GM19351 (cell line): ENCODE measurements around the gene BMPER.

Source experiments
- ATAC-seq: cut with Tn5 transposase; IDR thresholded peaks from one replicate; pipeline ENCODE4 v1.9.1; 2021; ENCODE audit warnings: mild to moderate bottlenecking, moderate library complexity; ENCODE audit not compliant: unreplicated experiment

The BMPER gene

DNA sequence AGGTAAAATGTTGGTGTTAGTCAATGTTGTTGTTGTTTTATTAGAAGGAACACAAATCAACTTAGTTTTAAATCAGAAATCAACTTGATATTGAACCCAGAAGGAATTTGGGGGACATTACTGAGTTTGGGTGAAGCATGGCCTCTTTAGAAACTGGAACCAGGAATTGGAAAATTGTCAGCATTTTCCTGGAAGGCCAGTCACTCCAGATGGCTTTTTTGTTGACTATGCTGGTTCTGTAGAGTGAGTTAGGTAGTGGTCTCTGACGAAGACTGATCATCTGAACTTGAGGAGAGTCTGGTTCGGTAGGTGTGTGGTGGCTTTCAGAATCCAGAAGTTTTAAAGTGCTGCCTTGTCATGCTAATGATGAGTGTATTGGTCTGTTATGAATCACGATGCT lies 111.5 kb downstream of the BMPER start:
- ATAC-seq: no peak

- no peak for ATAC-seq
Measured at GRCh38 chr7:34019301-34019790, 114.0 kb downstream of the BMPER start.

GRCh38 chr7:34022626-34023025 lies 117.3 kb downstream of the BMPER start:
- ATAC-seq: no peak

DNA sequence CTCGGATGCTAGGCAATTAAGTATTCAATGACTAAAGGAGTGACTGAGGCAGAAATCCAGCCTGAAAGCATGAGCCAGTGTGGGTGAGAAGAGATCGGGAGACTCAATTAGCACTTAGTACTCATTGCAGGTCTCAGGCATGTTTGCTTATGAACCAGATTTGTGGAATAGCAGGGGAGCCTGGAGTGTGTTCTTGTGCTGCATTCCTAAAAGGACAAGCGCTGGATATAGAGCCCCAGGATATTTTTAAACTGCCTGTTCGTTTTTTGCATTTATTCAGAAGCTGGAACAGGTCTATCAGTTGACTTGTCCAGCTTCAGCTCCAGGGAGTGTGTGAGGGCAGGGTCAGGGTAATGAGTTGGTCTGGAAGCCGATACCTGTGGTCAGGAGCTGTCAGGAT lies 120.3 kb downstream of the BMPER start:
- ATAC-seq: no peak

GRCh38 chr7:34026481-34027190 lies 121.3 kb downstream of the BMPER start:
- no peak for ATAC-seq

GRCh38 chr7:34031156-34031555 lies 125.8 kb downstream of the BMPER start:
- no peak for ATAC-seq

- no peak for ATAC-seq
Measured at GRCh38 chr7:34034728-34035127, 129.4 kb downstream of the BMPER start.

- no peak for ATAC-seq
Measured at GRCh38 chr7:34036051-34036920, 130.9 kb downstream of the BMPER start.

- no peak for ATAC-seq
Measured at GRCh38 chr7:34036972-34037792, 131.8 kb downstream of the BMPER start.

DNA sequence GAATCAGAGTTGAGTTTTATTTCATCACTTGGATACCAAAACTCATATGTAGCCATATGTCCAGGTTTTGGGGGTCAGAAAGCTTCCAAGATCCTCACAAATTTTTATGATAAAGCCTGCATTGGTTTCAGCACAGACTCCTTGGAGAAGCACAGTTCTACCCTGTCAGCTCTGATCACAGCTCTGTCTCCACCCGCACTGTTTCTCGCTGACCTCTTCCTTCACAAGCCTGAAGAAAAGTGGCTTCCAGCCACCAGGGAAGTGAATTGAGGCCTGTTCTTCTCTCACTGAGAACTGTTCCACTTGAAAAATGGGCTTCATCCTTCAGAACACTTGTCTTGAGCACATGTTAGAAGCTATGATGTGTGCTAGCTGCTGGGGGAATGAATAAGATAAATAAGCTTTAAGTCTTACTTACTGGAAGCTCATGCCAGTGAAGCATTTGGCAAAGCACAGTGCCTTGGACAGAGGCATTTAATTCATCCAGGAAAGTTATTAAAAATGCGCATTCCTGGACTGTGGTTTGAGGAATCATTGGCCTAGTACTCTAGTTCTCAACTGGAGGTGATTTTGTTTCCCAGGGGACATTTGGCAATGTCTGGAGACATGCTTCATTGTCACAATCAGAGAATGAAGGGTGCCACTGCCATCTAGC lies 133.6 kb downstream of the BMPER start:
- no peak for ATAC-seq

DNA sequence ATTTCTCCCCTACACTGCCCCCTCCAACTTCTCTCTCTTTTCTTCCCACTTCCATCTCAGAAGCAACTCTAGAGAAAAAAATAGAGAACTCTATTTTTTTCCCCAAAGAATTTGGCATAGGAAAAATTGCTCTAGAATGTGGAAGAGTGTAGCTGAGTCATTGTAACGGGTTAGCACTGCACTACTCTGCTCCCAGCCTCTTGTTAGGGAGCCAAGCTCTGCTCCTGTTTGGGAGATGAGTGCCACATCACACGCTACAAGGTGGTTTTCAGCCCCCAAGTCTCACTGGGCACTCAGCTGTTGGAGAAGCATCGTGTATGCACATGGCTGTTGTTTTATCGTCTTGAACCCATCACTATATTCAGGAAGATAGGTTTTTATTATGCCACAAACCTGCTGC lies 136.4 kb downstream of the BMPER start:
- ATAC-seq: no peak

- ATAC-seq: no peak
Measured at GRCh38 chr7:34042406-34042805, 137.1 kb downstream of the BMPER start.

- ATAC-seq: no peak
Measured at GRCh38 chr7:34043461-34044305, 138.3 kb downstream of the BMPER start.

DNA sequence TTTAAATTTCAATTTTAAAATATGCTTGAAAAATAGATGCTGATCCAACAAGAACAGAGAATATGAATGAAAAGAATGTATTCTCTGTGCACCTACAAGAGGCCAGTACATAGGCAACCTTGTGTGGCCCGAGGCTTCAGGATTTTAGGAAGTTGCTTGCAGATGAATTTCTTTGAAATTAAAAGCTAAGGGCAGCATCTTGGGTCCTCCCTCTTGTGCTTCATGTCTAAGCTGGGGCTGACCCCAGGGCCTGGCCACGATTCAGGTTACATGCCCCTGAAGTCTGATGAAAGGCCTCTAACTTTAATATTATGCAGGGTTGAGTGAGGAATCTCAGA lies 138.9 kb downstream of the BMPER start:
- ATAC-seq: no peak

DNA sequence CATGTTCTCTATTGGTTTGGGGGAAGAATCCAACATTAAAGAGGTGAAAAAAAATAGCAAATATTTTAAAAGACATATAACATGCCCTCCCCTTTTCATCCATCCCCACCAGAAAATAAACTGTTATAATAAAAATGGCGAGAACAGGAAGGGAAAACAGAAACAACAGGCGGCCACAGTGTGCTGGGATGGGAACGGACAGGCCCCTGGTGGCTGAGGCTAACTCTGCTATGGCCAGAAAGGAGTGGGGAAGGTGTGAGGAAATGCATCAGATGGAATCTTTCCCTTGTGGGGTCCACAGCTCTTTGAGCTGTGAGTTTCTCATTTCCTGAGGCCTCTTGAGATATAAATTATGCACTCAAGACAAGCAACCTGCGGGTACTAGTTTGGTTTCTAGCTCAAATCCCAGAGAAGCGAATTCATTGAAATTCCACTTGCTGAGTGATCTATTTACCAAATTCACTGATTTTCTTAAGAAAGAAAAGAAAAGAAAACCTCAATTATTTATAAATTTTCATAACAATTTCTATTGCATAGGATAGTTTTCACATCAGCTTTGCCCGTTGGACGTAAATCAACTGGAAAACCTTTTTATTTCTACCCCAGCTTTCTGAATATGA lies 139.5 kb downstream of the BMPER start:
- ATAC-seq: no peak

GRCh38 chr7:34048445-34048844 lies 143.1 kb downstream of the BMPER start:
- no peak for ATAC-seq

- no peak for ATAC-seq
Measured at GRCh38 chr7:34054075-34054474, 148.7 kb downstream of the BMPER start.

DNA sequence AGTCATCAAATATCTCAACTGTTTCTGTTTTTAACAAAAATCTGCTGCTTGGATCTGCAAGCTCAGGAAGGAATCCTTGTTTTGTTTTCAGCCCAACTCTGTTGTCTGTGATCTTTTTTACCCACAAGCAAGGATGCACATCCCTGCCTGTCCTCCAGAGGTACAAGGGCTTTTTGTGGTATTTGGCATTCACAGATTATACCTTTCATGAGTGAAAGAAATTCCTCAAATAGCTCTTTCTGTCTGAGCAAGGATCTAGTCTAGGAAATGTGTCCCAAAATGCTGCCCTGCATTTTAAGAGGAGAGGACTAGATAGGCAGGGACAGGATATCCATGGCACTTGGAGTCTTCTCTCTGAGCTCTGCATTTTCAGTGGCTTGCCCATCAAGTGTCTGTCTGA lies 151.8 kb downstream of the BMPER start:
- ATAC-seq: no peak

DNA sequence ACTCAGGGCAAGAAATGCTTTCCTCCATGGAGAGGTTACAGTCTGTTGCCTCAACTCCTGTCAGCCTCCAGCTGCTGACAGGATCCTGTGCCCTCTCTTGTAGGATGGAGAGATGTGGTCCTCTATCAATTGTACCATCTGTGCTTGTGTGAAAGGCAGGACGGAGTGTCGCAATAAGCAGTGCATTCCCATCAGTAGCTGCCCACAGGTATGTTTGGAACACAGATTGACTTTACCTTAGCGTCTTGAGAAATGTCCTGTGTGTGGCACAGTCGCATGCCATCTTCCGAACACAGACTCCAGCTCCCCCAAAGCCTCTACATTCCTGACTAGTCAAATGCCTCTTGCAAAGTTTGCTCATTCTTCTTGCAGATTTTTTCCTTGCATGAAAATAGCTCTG lies 152.6 kb downstream of the BMPER start:
- no peak for ATAC-seq

DNA sequence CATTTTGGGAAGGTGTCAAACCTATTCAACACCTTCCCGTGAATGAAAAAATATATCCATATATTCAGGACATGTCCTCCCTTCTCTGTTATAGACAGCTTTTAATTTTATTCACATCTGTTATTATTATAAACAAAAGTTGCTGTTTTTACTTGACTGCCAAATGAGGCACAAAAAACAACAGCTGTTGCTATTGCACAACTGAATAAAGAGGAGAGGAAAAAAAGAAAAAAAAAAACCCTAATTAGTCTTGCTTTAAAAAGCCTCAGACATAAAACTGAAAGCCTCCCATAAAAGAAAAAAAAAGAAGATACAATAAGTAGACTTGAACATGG lies 153.4 kb downstream of the BMPER start:
- no peak for ATAC-seq
